PFSK-1 (cell line): Measurements from ENCODE around the gene TMEM63A.

ENCODE experiments used
- REST ChIP-seq, 2 experiments: IDR thresholded peaks; 2 replicates each; pipeline versions ENCODE4 v1.6.1 to v1.8.0; 2011 to 2012; ENCODE audit warnings: low read depth in 2 of 2, low read length in 2 of 2, control low read depth in 1 of 2, inconsistent platforms in 1 of 2, mild to moderate bottlenecking in 1 of 2, moderate library complexity in 1 of 2; ENCODE audit not compliant: insufficient read depth in 1 of 2
- TAF1 ChIP-seq: IDR thresholded peaks from 2 replicates; pipeline ENCODE4 v1.6.1; 2012; ENCODE audit warnings: low read length, control low read depth, borderline replicate concordance; ENCODE audit not compliant: insufficient read depth

DNA sequence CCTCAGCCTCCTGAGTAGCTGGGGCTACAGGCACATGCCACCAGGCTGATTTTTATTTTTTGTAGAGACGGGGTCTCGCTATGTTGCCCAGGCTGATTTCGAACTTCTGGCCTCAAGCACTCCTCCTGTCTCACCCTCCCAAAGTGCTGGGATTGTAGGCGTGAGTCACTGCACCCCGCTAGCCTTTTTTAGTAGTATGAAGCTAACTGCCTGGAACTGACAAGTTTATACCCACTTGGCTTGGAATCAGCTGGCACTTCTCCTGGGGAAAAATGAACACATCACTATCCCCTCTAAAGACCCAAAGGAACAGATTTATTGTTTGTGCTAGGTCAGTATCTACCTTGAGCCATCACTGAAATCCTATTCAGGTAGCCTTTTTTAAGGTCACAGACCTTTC, 19.0 kb downstream of the TMEM63A start:
- no peak for TF ChIP-seq TAF1
- no peak for TF ChIP-seq REST (IDR thresholded peaks at IDR 0.05; ENCODE audit: insufficient read depth in 1 of 2, low read depth in 2 of 2, low read length in 2 of 2)
